CD14-positive monocyte (primary cell): ENCODE results near the gene SCUBE1. TPM values are rescaled to one million over a fixed set of nuclear protein-coding genes. Genes with fewer than 3 reads are reported as not detected.

ENCODE experiments used
- DNase-seq, 3 donors: peaks; one replicate each; pipeline ENCODE4 v3.0.0-alpha.2; 2011 to 2022
- H2AFZ ChIP-seq: 2 replicates; pipeline ENCODE4 v1.6.0; 2012; ENCODE audit warnings: mild to moderate bottlenecking, low read depth, low read length, inconsistent platforms; ENCODE audit not compliant: insufficient read depth, poor library complexity, severe bottlenecking
- H3K27ac ChIP-seq, 2 donors: 1 replicate in 1 of 2; 2 replicates in 1 of 2; pipeline ENCODE4 v1.5.1; 2012 to 2013; ENCODE audit warnings: low read length in 2 of 2, control low read depth in 1 of 2, inconsistent platforms in 1 of 2, low read depth in 1 of 2, mild to moderate bottlenecking in 1 of 2
- H3K27me3 ChIP-seq, 2 donors: one replicate each; pipeline versions ENCODE4 v1.6.0 to v1.6.1; 2011 to 2013; ENCODE audit warnings: low read length in 2 of 2; ENCODE audit not compliant: control insufficient read depth in 2 of 2, insufficient read depth in 2 of 2
- H3K36me3 ChIP-seq, 2 donors: replicated peaks in 1 of 2; 1 replicate in 1 of 2; 2 replicates in 1 of 2; pipeline versions ENCODE4 v1.5.1 to v1.6.1; 2012 to 2013; ENCODE audit warnings: low read length in 2 of 2, control low read depth in 1 of 2, inconsistent platforms in 1 of 2, mild to moderate bottlenecking in 1 of 2; ENCODE audit not compliant: insufficient read depth in 2 of 2, control insufficient read depth in 1 of 2
- H3K4me1 ChIP-seq, 2 donors: 1 replicate in 1 of 2; 2 replicates in 1 of 2; pipeline versions ENCODE4 v1.5.1 to v1.6.1; 2012 to 2013; ENCODE audit warnings: low read length in 2 of 2, control low read depth in 1 of 2, inconsistent platforms in 1 of 2, mild to moderate bottlenecking in 1 of 2, moderate library complexity in 1 of 2; ENCODE audit not compliant: insufficient read depth in 2 of 2, control insufficient read depth in 1 of 2
- H3K4me2 ChIP-seq: replicated peaks from 2 replicates; pipeline ENCODE3; 2012; ENCODE audit warnings: low read length, moderate library complexity, mild to moderate bottlenecking; ENCODE audit not compliant: poor library complexity, severe bottlenecking; ENCODE audit errors: extremely low read depth
- H3K4me3 ChIP-seq, 3 experiments: fragments of 200-600 bp in 1 of 3; sonication (generic) in 1 of 3; replicated peaks in 1 of 3; 1 replicate in 2 of 3; 2 replicates in 1 of 3; pipeline ENCODE4 v1.5.1; 2011 to 2013; ENCODE audit warnings: low read length in 3 of 3, mild to moderate bottlenecking in 3 of 3, control low read depth in 2 of 3, low read depth in 2 of 3, inconsistent platforms in 1 of 3, moderate library complexity in 1 of 3
- H3K79me2 ChIP-seq: 2 replicates; pipeline ENCODE4 v1.6.0; 2012; ENCODE audit warnings: mild to moderate bottlenecking, control low read depth, inconsistent platforms, low read length, moderate library complexity; ENCODE audit not compliant: insufficient read depth
- H3K9ac ChIP-seq: 2 replicates; pipeline ENCODE4 v1.6.0; 2017; ENCODE audit warnings: low read length, mild to moderate bottlenecking; ENCODE audit not compliant: insufficient read depth, poor library complexity, severe bottlenecking
- H3K9me3 ChIP-seq, 2 donors: replicated peaks in 1 of 2; 1 replicate in 1 of 2; 2 replicates in 1 of 2; pipeline versions ENCODE4 v1.5.1 to v1.6.1; 2012 to 2013; ENCODE audit warnings: low read length in 2 of 2, control low read depth in 1 of 2; ENCODE audit not compliant: control insufficient read depth in 1 of 2, insufficient read depth in 1 of 2
- H4K20me1 ChIP-seq: 2 replicates; pipeline ENCODE4 v1.6.0; 2012; ENCODE audit warnings: mild to moderate bottlenecking, low read length, control low read depth, moderate library complexity; ENCODE audit not compliant: insufficient read depth
- H3K27ac Mint-ChIP-seq, 7 donors: one replicate each; pipeline ENCODE4 v1.8.0; 2020; ENCODE audit warnings: mild to moderate bottlenecking in 7 of 7, mixed read lengths in 7 of 7, moderate library complexity in 6 of 7, inconsistent platforms in 2 of 7
- H3K27me3 Mint-ChIP-seq, 3 donors: one replicate each; pipeline ENCODE4 v1.8.0; 2021 to 2022; ENCODE audit warnings: low read depth in 3 of 3, mild to moderate bottlenecking in 3 of 3, mixed read lengths in 3 of 3, moderate library complexity in 3 of 3, inconsistent platforms in 1 of 3
- H3K36me3 Mint-ChIP-seq, 2 donors: one replicate each; pipeline ENCODE4 v1.8.0; 2020; ENCODE audit warnings: mixed read lengths in 2 of 2, inconsistent platforms in 1 of 2, mild to moderate bottlenecking in 1 of 2
- H3K4me1 Mint-ChIP-seq: one replicate; pipeline ENCODE4 v1.8.0; 2020; ENCODE audit warnings: mild to moderate bottlenecking, mixed read lengths
- H3K4me3 Mint-ChIP-seq, 2 donors: one replicate each; pipeline ENCODE4 v1.8.0; 2020; ENCODE audit warnings: mild to moderate bottlenecking in 2 of 2, mixed read lengths in 2 of 2, moderate library complexity in 1 of 2
- H3K9me3 Mint-ChIP-seq, 7 donors: one replicate each; pipeline ENCODE4 v1.8.0; 2020 to 2022; ENCODE audit warnings: mixed read lengths in 7 of 7, mild to moderate bottlenecking in 6 of 7, moderate library complexity in 6 of 7, inconsistent platforms in 2 of 7
- CTCF ChIP-seq: fragments of 200-600 bp; IDR thresholded peaks from one replicate; pipeline ENCODE4 v1.8.0; 2022; ENCODE audit warnings: antibody characterized with exemption, mild to moderate bottlenecking
- WGBS: methylation state at CpG from one replicate; pipeline ENCODE4 v1.1.5; 2013; ENCODE audit warnings: missing lambda C conversion rate; ENCODE audit not compliant: insufficient coverage; 5-methylcytosine and 5-hydroxymethylcytosine counted together
- intact Hi-C, 2 donors: fragments of 100-400 bp; cut with micrococcal nuclease; formaldehyde crosslinking; loops; one replicate each; pipeline versions ENCODE4 v1.15.0 to v1.15.1; 2023
- polyA plus RNA-seq, 3 donors: library from polyadenylated mRNA; depleted of rRNA in 1 of 3; unstranded in 2 of 3; stranded (reverse) in 1 of 3; fragments of 300-500 nt in 2 of 3; fragments of >200 nt in 1 of 3; fragmentation: Illumina TruSeq in 2 of 3; gene quantifications; 1 replicate in 2 of 3; 2 replicates in 1 of 3; pipeline ENCODE4 v1.2.3, GENCODE V29; 2012 to 2021

Gene SCUBE1
- polyA plus RNA-seq, 3 donors: 0.20 to 0.32 (median 0.26) TPM

GRCh38 chr22:43182118-43182517 lies 161.1 kb downstream of the SCUBE1 start:
- intact Hi-C loops: no loop called here
- no peaks in the 10 kb centered on the region for H3K27me3 ChIP-seq
- no peak for DNase-seq
- H3K4me3 ChIP-seq: no peak overlapping the region
- H3K36me3 ChIP-seq: peaks cover 35 to 53% of the 10 kb centered on the region in 2 donors
- 95% methylated on average over 10 of the region's 10 CpGs for WGBS
- no peaks in the 10 kb centered on the region for H4K20me1 ChIP-seq
- H3K4me1 Mint-ChIP-seq: peaks cover 22% of the 10 kb centered on the region
- no peaks in the 10 kb centered on the region for H3K27me3 Mint-ChIP-seq
- peaks cover 19% of the 10 kb centered on the region for H3K79me2 ChIP-seq
- no peak overlapping the region for H2AFZ ChIP-seq
- H3K4me3 Mint-ChIP-seq: no peak overlapping the region
- H3K4me1 ChIP-seq: peaks cover 12 to 20% of the 10 kb centered on the region in 2 donors
- no peaks in the 10 kb centered on the region for H3K9me3 ChIP-seq
- peaks cover 26 to 49% of the 10 kb centered on the region in 2 donors for H3K36me3 Mint-ChIP-seq
- no peak overlapping the region for H3K27ac Mint-ChIP-seq
- TF ChIP-seq CTCF: no peak
- H3K4me2 ChIP-seq: no peak overlapping the region
- peak overlapping the region in 1 of 2 donors; percentile 8 for H3K27ac ChIP-seq
- H3K9ac ChIP-seq: no peak overlapping the region
- peaks cover 0 to 4% (median 0%) of the 10 kb centered on the region in 7 donors for H3K9me3 Mint-ChIP-seq

GRCh38 chr22:43181321-43182076 lies 161.7 kb downstream of the SCUBE1 start:
- TF ChIP-seq CTCF: no peak
- Histone ChIP-seq H3K36me3 (peaks cover 39 to 60% of the 10 kb centered on the region in 2 donors), H3K27me3 (no peaks in the 10 kb centered on the region), H3K9ac (no peak overlapping the region), H4K20me1 (no peaks in the 10 kb centered on the region), H3K9me3 (no peaks in the 10 kb centered on the region), H3K27ac (no peak overlapping the region), H3K4me2 (no peak overlapping the region), H2AFZ (no peak overlapping the region), H3K4me3 (no peak overlapping the region), H3K4me1 (peaks cover 11 to 18% of the 10 kb centered on the region in 2 donors), H3K79me2 (peaks cover 18% of the 10 kb centered on the region)
- WGBS: 88% methylated on average over 9 of the region's 13 CpGs
- H3K9me3 Mint-ChIP-seq: peaks cover 0 to 4% (median 0%) of the 10 kb centered on the region in 7 donors
- no peaks in the 10 kb centered on the region for H3K27me3 Mint-ChIP-seq
- H3K27ac Mint-ChIP-seq: no peak overlapping the region
- no peak for DNase-seq
- no peak overlapping the region for H3K4me3 Mint-ChIP-seq
- peaks cover 22% of the 10 kb centered on the region for H3K4me1 Mint-ChIP-seq
- intact Hi-C loops: no loop called here
- H3K36me3 Mint-ChIP-seq: peaks cover 26 to 53% of the 10 kb centered on the region in 2 donors
